Stimulated activated CD8-positive, alpha-beta memory T cell treated with anti-CD3 and anti-CD28 coated beads, Interleukin-2, amount 100 ng/mL, for 1 hour (primary cell): ENCODE results near the gene CEP250.
A peak's percentile ranks its signal among the peaks of the same experiment; 100 is the strongest.
"Not testable (repeated sequence)": the region's sequence is repeated elsewhere in the genome, so short reads cannot be mapped to it uniquely, and the experiment has no call there.

Experiments
- DNase-seq, 2 donors: peaks; one replicate each; pipeline ENCODE4 v3.0.0-alpha.2; 2020; ENCODE audit warnings: low read depth in 2 of 2

CEP250 gene

DNA sequence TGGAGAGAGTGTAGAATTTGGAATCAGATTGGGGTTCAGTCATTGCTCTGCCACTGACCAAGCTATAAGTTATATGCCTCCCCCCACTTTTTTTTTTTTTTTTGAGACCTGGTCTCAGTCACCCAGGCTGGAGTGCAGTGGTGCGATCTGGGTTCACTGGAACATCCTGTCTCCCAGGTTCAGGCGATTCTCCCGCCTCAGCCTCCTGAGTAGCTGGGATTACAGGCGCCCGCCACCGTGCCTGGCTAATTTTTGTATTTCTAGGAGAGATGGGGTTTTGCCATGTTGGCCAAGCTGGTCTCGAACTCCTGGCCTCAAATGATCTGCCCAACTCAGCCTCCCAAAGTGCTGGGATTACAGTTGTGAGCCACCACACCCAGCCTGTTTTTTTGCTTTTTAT lies 1.3 kb downstream of the CEP250 start:
- not testable (repeated sequence) for DNase-seq

DNA sequence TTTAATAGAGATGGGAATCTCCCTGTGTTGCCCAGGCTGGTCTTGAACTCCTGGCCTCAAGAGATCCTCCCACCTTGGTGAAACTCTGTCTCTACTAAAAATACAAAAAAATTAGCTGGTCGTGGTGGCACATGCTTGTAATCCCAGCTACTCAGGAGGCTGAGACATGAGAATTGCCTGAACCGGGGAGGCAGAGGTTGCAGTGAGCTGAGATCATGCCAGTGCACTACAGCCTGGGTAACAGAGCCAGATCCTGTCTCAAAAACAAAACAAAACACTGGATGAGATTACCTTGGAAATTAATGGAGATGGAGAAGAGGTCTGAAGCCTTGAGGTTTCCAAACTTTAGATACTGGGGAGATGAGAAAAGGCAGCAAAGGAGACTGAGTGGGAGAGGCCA lies 2.1 kb downstream of the CEP250 start:
- not testable (repeated sequence) for DNase-seq

- no peak for DNase-seq
These were observed 3.0 kb downstream of the CEP250 start for GRCh38 chr20:35458388-35458787.

DNA sequence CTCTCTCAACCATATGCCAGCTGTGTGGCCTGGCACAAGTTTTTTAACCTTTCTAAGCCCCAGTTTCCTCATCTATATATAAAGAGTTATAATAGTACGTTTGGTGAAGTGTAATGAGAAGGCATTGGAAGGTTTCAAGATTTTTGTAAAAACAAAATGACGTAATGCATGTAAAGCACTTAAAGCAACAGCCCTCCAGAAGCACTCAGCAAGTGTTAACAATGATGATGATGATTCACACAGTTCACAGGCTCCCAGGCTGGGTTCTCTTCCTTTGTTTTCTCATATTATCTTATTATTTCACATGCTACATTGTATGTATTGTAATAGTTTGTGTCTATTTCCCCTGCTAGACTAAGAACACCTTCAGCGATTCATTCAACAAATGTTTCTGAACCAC lies 6.2 kb downstream of the CEP250 start:
- no peak for DNase-seq

DNA sequence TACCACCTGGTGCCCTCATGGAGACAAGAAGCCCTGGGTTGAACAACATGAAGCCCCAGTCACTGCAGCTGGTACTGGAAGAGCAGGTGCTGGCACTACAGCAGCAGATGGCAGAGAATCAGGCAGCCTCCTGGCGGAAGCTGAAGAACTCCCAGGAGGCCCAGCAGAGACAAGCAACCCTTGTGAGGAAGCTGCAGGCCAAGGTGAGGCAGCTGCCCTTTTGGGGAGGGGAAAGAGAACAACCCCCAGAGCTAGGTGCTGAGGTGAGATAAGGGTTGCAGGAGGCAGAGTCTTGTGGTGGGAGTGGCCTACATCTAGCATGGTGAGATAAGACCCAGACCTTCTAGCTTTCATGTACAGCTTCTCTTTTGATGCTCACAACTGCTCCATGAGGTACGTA lies 7.0 kb downstream of the CEP250 start:
- no peak for DNase-seq

GRCh38 chr20:35463455-35464300 lies 8.3 kb downstream of the CEP250 start:
- peak; percentile 14 to 21 for DNase-seq

DNA sequence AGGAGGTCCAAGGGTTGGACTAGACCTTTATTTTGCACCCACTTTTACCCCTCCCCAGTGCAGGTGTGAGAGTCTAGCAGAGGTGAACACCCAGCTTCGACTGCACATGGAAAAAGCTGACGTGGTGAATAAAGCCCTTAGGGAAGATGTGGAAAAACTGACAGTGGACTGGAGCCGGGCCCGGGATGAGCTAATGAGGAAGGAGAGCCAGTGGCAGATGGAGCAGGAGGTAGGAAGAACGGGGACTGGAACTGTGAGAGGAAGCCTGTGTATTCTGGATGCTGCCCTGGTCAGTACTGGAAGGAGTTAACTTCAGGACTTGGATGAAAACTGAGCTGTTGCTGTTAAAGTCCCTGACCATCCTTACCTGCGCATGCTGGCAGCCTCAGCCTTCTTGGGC lies 10.6 kb downstream of the CEP250 start:
- DNase-seq: no peak

DNA sequence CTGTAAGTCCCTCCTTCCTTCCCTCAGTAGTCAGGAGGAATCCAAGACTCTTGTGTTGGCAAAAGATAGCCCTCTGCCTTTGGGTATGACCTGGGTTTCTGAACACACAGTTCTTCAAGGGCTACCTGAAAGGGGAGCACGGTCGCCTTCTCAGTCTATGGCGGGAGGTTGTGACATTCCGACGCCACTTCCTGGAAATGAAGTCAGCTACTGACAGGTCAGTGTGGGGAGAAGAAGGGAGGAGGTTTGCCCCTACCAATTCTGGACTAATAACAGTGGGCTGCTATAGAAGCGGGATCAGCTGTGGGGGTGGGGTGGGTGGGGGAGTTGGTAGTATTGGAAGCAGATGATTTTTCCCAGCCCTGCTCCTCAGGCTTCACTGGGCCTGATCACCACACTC lies 11.5 kb downstream of the CEP250 start:
- DNase-seq: no peak

- no peak for DNase-seq
These were observed 12.2 kb downstream of the CEP250 start for GRCh38 chr20:35467339-35468224.

DNA sequence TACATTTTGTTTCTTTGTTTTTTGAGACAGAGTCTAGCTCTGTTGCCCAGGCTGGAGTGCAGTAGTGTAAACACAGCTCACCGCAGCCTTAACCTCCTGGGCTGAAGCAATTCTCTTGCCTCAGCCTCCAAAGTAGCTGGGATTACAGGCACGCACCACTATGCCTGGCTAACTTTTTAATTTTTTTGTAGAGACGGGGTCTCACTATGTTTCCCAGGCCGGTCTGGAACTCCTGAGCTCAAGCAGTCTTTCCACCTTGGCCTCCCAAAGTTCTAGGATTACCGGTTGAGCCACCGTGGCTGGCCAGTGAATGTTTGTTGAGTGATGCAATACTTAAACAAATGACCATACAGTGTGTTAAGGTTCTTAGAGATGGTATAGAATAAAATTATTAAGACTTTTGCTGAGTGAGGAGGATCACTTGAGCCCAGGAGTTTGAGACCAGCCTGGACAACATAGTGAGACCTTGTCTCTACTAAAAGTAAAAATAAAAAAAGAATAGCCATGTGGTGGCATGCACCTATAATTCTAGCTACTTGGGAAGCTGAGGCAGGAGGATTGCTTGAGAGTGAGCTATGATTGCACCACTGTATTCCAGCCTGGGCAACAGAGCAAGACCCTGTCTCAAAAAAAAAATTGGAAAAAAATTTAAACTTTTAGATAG lies 13.4 kb downstream of the CEP250 start:
- no peak for DNase-seq

- no peak for DNase-seq
These were observed 16.8 kb downstream of the CEP250 start for GRCh38 chr20:35472209-35472608.

DNA sequence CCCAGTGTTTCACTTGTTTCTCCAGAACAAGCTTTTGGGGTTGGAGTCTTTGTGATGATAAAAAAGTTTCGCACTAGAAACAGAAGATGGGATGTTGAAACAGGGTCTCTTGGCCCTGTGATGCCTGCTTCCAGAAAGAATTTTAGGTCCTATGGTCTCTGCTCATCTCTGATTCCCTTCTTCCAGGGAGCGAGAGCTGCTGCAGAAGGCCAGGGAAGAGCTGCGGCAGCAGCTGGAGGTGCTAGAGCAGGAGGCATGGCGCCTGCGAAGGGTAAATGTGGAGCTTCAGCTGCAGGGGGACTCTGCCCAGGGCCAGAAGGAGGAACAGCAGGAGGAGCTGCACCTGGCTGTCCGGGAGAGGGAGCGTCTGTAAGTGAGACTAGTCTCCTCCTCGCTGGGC lies 18.3 kb downstream of the CEP250 start:
- no peak for DNase-seq

- no peak for DNase-seq
These were observed 19.0 kb downstream of the CEP250 start for GRCh38 chr20:35474303-35474871.

DNA sequence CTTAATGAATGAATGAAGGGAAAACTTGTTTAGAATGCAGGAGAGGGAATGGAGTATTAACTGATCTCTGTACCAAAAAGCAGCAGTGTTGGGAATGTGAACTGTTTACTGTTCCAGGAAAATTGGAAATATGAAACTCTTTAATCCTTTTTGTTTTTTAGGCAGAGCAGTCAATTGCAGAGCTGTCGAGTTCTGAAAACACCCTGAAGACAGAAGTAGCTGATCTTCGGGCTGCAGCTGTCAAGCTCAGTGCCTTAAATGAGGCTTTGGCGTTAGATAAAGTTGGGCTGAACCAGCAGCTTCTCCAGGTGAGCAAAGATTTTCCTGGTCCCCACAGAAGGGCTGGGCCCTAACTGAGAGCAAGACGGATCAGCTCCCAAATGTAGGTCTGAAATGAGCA lies 20.9 kb downstream of the CEP250 start:
- no peak for DNase-seq

- no peak for DNase-seq
These were observed 23.5 kb downstream of the CEP250 start for GRCh38 chr20:35478804-35479472.

- no peak for DNase-seq
These were observed 24.4 kb downstream of the CEP250 start for GRCh38 chr20:35479798-35480197.

GRCh38 chr20:35487479-35487878 lies 32.1 kb downstream of the CEP250 start:
- DNase-seq: no peak

GRCh38 chr20:35489717-35490116 lies 34.3 kb downstream of the CEP250 start:
- DNase-seq: no peak

DNA sequence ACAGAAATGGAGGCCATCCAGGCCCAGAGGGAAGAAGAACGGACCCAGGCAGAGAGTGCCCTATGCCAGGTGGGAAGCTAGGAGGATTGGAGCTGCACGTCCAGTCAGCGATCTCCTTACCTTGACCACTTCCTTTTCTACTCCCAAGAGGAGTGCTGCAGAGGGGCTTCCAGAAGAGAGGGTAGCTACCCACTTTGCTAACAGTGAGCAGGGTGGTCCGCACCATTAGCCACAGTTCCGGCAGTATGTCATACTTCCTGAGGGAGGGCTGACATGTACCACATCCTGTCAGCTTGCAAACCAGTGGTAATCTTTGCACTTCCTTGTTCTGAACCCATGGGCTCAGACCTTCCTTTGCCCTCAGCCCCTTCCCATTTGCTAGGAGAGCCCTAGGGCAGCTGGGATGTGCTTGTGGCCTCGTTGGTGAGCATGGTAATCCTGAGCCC lies 35.4 kb downstream of the CEP250 start:
- DNase-seq: peak; percentile 38 to 41

DNA sequence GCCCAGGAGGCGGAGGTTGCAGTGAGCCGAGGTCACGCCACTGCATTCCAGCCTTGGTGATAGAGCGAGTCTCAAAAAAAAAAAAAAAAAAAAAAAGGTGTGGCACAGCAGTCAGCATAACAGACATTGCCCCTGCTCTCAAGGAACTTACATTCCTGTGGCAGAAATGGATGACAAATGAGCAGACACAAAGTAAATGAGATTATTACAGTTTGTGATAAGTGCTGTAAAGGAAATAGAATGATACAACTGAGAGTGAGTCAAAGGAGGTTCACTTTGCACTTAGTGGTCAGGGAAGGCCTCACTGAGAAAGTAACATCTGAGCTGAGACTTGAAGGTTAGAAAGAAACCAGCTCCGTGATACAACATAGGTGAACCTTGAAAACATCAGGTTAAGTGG lies 36.4 kb downstream of the CEP250 start:
- DNase-seq: no peak

DNA sequence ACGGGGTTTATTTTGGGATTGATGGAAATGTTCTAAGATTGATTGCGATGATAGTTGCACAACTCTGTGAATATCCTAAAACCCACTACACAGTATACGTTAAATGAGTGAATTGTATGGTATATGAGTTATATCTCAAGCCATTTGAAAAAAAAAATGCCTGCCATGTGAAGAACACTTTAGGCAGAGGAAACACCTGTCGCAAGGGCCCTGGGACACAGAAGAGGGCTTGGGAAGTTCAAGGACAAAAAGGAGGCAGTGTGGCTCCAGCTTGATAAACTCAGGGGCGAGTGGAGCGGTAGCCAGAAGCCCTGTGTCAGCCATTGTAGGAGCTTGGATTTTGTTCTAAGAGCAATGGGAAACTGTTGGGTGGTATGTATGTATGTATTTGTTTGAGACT lies 37.0 kb downstream of the CEP250 start:
- DNase-seq: no peak
